HG02759 (cell line): Measurements from ENCODE around the gene TCFL5.
A peak's percentile ranks its signal among the peaks of the same experiment; 100 is the strongest.

Source experiments
- ATAC-seq: cut with Tn5 transposase; IDR thresholded peaks from one replicate; pipeline ENCODE4 v1.9.1; 2021; ENCODE audit warnings: mild to moderate bottlenecking, moderate library complexity; ENCODE audit not compliant: unreplicated experiment

The TCFL5 gene

GRCh38 chr20:62814060-62814708 is 47.4 kb downstream of the TCFL5 start:
- ATAC-seq, result no peak

- no peak for ATAC-seq
These were observed 48.0 kb downstream of the TCFL5 start for GRCh38 chr20:62813588-62813987.

- no peak for ATAC-seq
These were observed 48.8 kb downstream of the TCFL5 start for GRCh38 chr20:62812907-62813200.

- no peak for ATAC-seq
These were observed 49.3 kb downstream of the TCFL5 start for GRCh38 chr20:62812181-62812906.

GRCh38 chr20:62811720-62812119 is 49.9 kb downstream of the TCFL5 start:
- no peak for ATAC-seq

- no peak for ATAC-seq
These were observed 50.3 kb downstream of the TCFL5 start for GRCh38 chr20:62811320-62811719.

- ATAC-seq, result no peak
These were observed 51.8 kb downstream of the TCFL5 start for GRCh38 chr20:62809530-62810428.

GRCh38 chr20:62808211-62808865 is 53.3 kb downstream of the TCFL5 start:
- ATAC-seq, result no peak

- no peak for ATAC-seq
These were observed 54.0 kb downstream of the TCFL5 start for GRCh38 chr20:62807444-62808210.

- no peak for ATAC-seq
These were observed 55.1 kb downstream of the TCFL5 start for GRCh38 chr20:62806383-62807050.

GRCh38 chr20:62805711-62806382 is 55.8 kb downstream of the TCFL5 start:
- peak; percentile 3 for ATAC-seq

- ATAC-seq, result peak; percentile 37
These were observed 56.4 kb downstream of the TCFL5 start for GRCh38 chr20:62805155-62805710.

GRCh38 chr20:62804627-62805154 is 56.9 kb downstream of the TCFL5 start, which contains the start of gene OGFR:
TSS of gene OGFR (plus strand) at chr20:62804835. CDS start at chr20:62804860, 25 bp downstream.
- peak; percentile 60 for ATAC-seq

- peak; percentile 20 for ATAC-seq
These were observed 57.5 kb downstream of the TCFL5 start for GRCh38 chr20:62804021-62804626.

GRCh38 chr20:62802026-62802712 is 59.5 kb downstream of the TCFL5 start:
- no peak for ATAC-seq

- ATAC-seq, result no peak
These were observed 60.2 kb downstream of the TCFL5 start for GRCh38 chr20:62801284-62802010.
